Measurements from ENCODE around the gene CCDC51.

CCDC51 gene

GRCh38 chr3:48430708-48431101 is 9.2 kb downstream of the CCDC51 start:
- Histone ChIP-seq H2AFZ (ENCODE audit: low read depth, low read length) (no peak overlapping the region), H3K4me3 (ENCODE audit: low read length) (no peak overlapping the region), H3K4me1 (ENCODE audit: low read length) (peaks cover 30% of the 10 kb centered on the region), H3K4me2 (ENCODE audit: low read length) (no peak overlapping the region), H3K27ac (ENCODE audit: low read length) (no peak overlapping the region), H3K9ac (ENCODE audit: low read length) (no peak overlapping the region), H3K9me3 (ENCODE audit: insufficient read depth, low read length) (no peaks in the 10 kb centered on the region), H3K27me3 (ENCODE audit: low read depth, low read length) (no peaks in the 10 kb centered on the region), H3K79me2 (ENCODE audit: low read length) (peaks cover 26% of the 10 kb centered on the region), H4K20me1 (ENCODE audit: insufficient read depth, low read length) (peaks cover 3% of the 10 kb centered on the region; the same call in 1 of the 2 replicates), H3K36me3 (replicated peaks; ENCODE audit: low read depth, low read length) (peaks cover 23% of the 10 kb centered on the region)
- no peak for TF ChIP-seq CTCF (IDR thresholded peaks at IDR 0.05; ENCODE audit: low read depth, low read length)
- TF ChIP-seq EZH2phosphoT487 (IDR thresholded peaks at IDR 0.05; ENCODE audit: low read depth) = no peak

GRCh38 chr3:48429960-48430707 is 9.8 kb downstream of the CCDC51 start, which contains the start of gene PLXNB1:
TSS of gene PLXNB1 (minus strand) at chr3:48430086. CDS start at chr3:48424611, 5,475 bp downstream.
- Histone ChIP-seq H3K4me1 (ENCODE audit: low read length) (peaks cover 29% of the 10 kb centered on the region; the same call in 1 of the 2 replicates), H3K79me2 (ENCODE audit: low read length) (peaks cover 26% of the 10 kb centered on the region), H3K9ac (ENCODE audit: low read length) (peak within 1 kb of the TSS; percentile 75), H3K36me3 (replicated peaks; ENCODE audit: low read depth, low read length) (peaks cover 23% of the 10 kb centered on the region), H3K4me2 (ENCODE audit: low read length) (peak within 1 kb of the TSS; percentile 78), H3K4me3 (ENCODE audit: low read length) (peak within 1 kb of the TSS; percentile 85), H3K27me3 (ENCODE audit: low read depth, low read length) (no peaks in the 10 kb centered on the region), H3K27ac (ENCODE audit: low read length) (0 out of 2 replicates have a peak within 1 kb of the TSS, but pooled peaks have one; percentile 5), H4K20me1 (ENCODE audit: insufficient read depth, low read length) (peaks cover 4% of the 10 kb centered on the region; the same call in 1 of the 2 replicates), H2AFZ (ENCODE audit: low read depth, low read length) (peak within 1 kb of the TSS; percentile 39; the same call in 1 of the 2 replicates), H3K9me3 (ENCODE audit: insufficient read depth, low read length) (no peaks in the 10 kb centered on the region)
- TF ChIP-seq CTCF (IDR thresholded peaks at IDR 0.05; ENCODE audit: low read depth, low read length) = no peak
- TF ChIP-seq EZH2phosphoT487 (IDR thresholded peaks at IDR 0.05; ENCODE audit: low read depth) = no peak

GRCh38 chr3:48429317-48429959 is 10.5 kb downstream of the CCDC51 start:
- H3K9ac ChIP-seq (ENCODE audit: low read length) = peak overlapping the region; percentile 75
- H3K36me3 ChIP-seq (replicated peaks; ENCODE audit: low read depth, low read length) = peaks cover 22% of the 10 kb centered on the region
- H3K9me3 ChIP-seq (ENCODE audit: insufficient read depth, low read length) = no peaks in the 10 kb centered on the region
- no peak for TF ChIP-seq EZH2phosphoT487 (IDR thresholded peaks at IDR 0.05; ENCODE audit: low read depth)
- TF ChIP-seq CTCF (IDR thresholded peaks at IDR 0.05; ENCODE audit: low read depth, low read length) = no peak
- H3K27me3 ChIP-seq (ENCODE audit: low read depth, low read length) = no peaks in the 10 kb centered on the region
- H3K4me1 ChIP-seq (ENCODE audit: low read length) = peaks cover 29% of the 10 kb centered on the region; the same call in 1 of the 2 replicates
- H2AFZ ChIP-seq (ENCODE audit: low read depth, low read length) = peak overlapping the region; percentile 39; the same call in 1 of the 2 replicates
- peaks cover 26% of the 10 kb centered on the region for H3K79me2 ChIP-seq (ENCODE audit: low read length)
- H3K27ac ChIP-seq (ENCODE audit: low read length) = 0 out of 2 replicates have a peak overlapping the region, but pooled peaks have one; percentile 5
- peaks cover 4% of the 10 kb centered on the region; the same call in 1 of the 2 replicates for H4K20me1 ChIP-seq (ENCODE audit: insufficient read depth, low read length)
- peak overlapping the region; percentile 85 for H3K4me3 ChIP-seq (ENCODE audit: low read length)
- peak overlapping the region; percentile 78 for H3K4me2 ChIP-seq (ENCODE audit: low read length)
